Vagina (tissue), 2 donors: ENCODE data around the gene DMAC1.

Experiments used
- POLR2A ChIP-seq, 2 donors: fragments of 450-650 bp; IDR thresholded peaks; one replicate each; pipeline ENCODE4 v1.6.1; 2017; ENCODE audit warnings: antibody characterized with exemption in 2 of 2, mild to moderate bottlenecking in 2 of 2, moderate library complexity in 2 of 2
- TF ChIP-seq, protein P1 (sequence below), 3 experiments: fragments of 450-650 bp in 2 of 3; fragments of 200-600 bp in 1 of 3; sonication (generic) in 1 of 3; IDR thresholded peaks; one replicate each; pipeline ENCODE4 v1.5.1; 2017 to 2019; ENCODE audit warnings: antibody characterized with exemption in 3 of 3, mild to moderate bottlenecking in 2 of 3, moderate library complexity in 2 of 3

DNA sequence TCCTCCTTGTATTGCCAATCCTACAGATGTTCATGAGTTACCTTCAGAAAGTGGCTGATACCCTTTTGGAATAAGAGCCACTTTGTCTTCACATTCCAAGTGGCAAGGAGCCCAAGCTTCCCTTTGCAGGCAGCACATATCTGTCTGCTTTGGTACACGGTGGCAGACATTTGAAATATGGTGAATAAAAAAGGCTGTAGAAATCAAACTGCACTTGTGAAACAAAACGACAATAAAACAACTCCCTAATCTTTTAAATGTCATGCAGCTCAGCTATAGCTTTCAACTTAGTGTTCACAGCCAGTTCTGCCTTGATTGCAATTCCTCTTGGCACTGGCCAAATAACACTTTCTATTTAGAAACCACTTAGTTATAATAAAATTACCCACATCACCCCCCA is 35.0 kb upstream of the DMAC1 start:
- TF ChIP-seq POLR2A (IDR thresholded peaks at IDR 0.05), result no peak
- TF ChIP-seq, protein P1, sequence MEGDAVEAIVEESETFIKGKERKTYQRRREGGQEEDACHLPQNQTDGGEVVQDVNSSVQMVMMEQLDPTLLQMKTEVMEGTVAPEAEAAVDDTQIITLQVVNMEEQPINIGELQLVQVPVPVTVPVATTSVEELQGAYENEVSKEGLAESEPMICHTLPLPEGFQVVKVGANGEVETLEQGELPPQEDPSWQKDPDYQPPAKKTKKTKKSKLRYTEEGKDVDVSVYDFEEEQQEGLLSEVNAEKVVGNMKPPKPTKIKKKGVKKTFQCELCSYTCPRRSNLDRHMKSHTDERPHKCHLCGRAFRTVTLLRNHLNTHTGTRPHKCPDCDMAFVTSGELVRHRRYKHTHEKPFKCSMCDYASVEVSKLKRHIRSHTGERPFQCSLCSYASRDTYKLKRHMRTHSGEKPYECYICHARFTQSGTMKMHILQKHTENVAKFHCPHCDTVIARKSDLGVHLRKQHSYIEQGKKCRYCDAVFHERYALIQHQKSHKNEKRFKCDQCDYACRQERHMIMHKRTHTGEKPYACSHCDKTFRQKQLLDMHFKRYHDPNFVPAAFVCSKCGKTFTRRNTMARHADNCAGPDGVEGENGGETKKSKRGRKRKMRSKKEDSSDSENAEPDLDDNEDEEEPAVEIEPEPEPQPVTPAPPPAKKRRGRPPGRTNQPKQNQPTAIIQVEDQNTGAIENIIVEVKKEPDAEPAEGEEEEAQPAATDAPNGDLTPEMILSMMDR (IDR thresholded peaks at IDR 0.05), result no peak
